Measurements from ENCODE around the gene SREBF1.

Gene SREBF1

GRCh38 chr17:17870247-17870646 is 33.5 kb upstream of the SREBF1 start:
- WGBS, 2 donors (ENCODE audit: extremely low coverage in 2 of 2, insufficient read length in 2 of 2, insufficient replicate concordance in 1 of 2), result no CpG with 5 or more reads among the region's 6 CpGs
- H2AK5ac ChIP-seq (ENCODE audit: low read depth, low read length), result no peak overlapping the region
- no peak overlapping the region for H3K18ac ChIP-seq (ENCODE audit: low read length)
- no peak overlapping the region for H4K8ac ChIP-seq (ENCODE audit: low read depth, low read length)
- H3K4ac ChIP-seq (ENCODE audit: low read length), result no peak overlapping the region
- no peak overlapping the region for H4K91ac ChIP-seq (ENCODE audit: low read depth, low read length, poor library complexity)
- no peak for DNase-seq (ENCODE audit: low spot score)
- H2BK5ac ChIP-seq (ENCODE audit: low read length), result no peak overlapping the region
- no peak overlapping the region for H3K4me2 ChIP-seq (ENCODE audit: insufficient read depth, low read length, poor library complexity, severe bottlenecking)
- no peak overlapping the region for H3K4me3 ChIP-seq (ENCODE audit: low read length in 2 of 2)
- H2AFZ ChIP-seq (ENCODE audit: low read length), result no peak overlapping the region
- H3K79me1 ChIP-seq (ENCODE audit: low read depth, low read length), result no peaks in the 10 kb centered on the region
- H2BK15ac ChIP-seq (ENCODE audit: low read length), result no peak overlapping the region
- H3K4me1 ChIP-seq (ENCODE audit: control insufficient read depth in 2 of 2, insufficient read depth in 1 of 2, low read depth in 1 of 2, low read length in 2 of 2), result peaks cover 12 to 22% of the 10 kb centered on the region in 2 donors
- H3K36me3 ChIP-seq (replicated peaks in 1 of 2; ENCODE audit: control insufficient read depth in 2 of 2, insufficient read depth in 2 of 2, low read length in 2 of 2), result no peaks in the 10 kb centered on the region
- no peak overlapping the region for H2BK12ac ChIP-seq (ENCODE audit: low read length)
- H3K23ac ChIP-seq (ENCODE audit: low read depth, low read length, poor library complexity), result no peak overlapping the region
- no peaks in the 10 kb centered on the region for H3K9me3 ChIP-seq (replicated peaks in 1 of 2; ENCODE audit: control insufficient read depth in 2 of 2, insufficient read depth in 1 of 2, low read depth in 1 of 2, low read length in 2 of 2)
- no peak overlapping the region for H2BK120ac ChIP-seq (ENCODE audit: low read depth, low read length)
- H3K27ac ChIP-seq (replicated peaks; ENCODE audit: low read length), result no peak overlapping the region
- H3K14ac ChIP-seq (ENCODE audit: low read length), result no peak overlapping the region
- H3K9ac ChIP-seq (ENCODE audit: low read depth, low read length, poor library complexity), result no peak overlapping the region
- no peaks in the 10 kb centered on the region for H3K27me3 ChIP-seq (ENCODE audit: control insufficient read depth in 3 of 3, insufficient read depth in 3 of 3, low read depth in 1 of 3, low read length in 3 of 3)

GRCh38 chr17:17868641-17869522 is 32.1 kb upstream of the SREBF1 start:
- Histone ChIP-seq H3K4me3 (ENCODE audit: low read length in 2 of 2) (peak overlapping the region in 1 of 2 donors; percentile 29), H3K14ac (ENCODE audit: low read length) (no peak overlapping the region), H2AK5ac (ENCODE audit: low read depth, low read length) (peak overlapping the region; percentile 23), H3K18ac (ENCODE audit: low read length) (peak overlapping the region; percentile 50), H3K4ac (ENCODE audit: low read length) (no peak overlapping the region), H2BK5ac (ENCODE audit: low read length) (no peak overlapping the region), H2BK15ac (ENCODE audit: low read length) (no peak overlapping the region), H3K9me3 (replicated peaks in 1 of 2; ENCODE audit: control insufficient read depth in 2 of 2, insufficient read depth in 1 of 2, low read depth in 1 of 2, low read length in 2 of 2) (no peaks in the 10 kb centered on the region), H3K23ac (ENCODE audit: low read depth, low read length, poor library complexity) (no peak overlapping the region), H4K91ac (ENCODE audit: low read depth, low read length, poor library complexity) (no peak overlapping the region), H3K27ac (replicated peaks; ENCODE audit: low read length) (no peak overlapping the region), H3K4me2 (ENCODE audit: insufficient read depth, low read length, poor library complexity, severe bottlenecking) (no peak overlapping the region), H3K27me3 (ENCODE audit: control insufficient read depth in 3 of 3, insufficient read depth in 3 of 3, low read depth in 1 of 3, low read length in 3 of 3) (no peaks in the 10 kb centered on the region), H3K4me1 (ENCODE audit: control insufficient read depth in 2 of 2, insufficient read depth in 1 of 2, low read depth in 1 of 2, low read length in 2 of 2) (peaks cover 12 to 22% of the 10 kb centered on the region in 2 donors), H3K9ac (ENCODE audit: low read depth, low read length, poor library complexity) (no peak overlapping the region), H2AFZ (ENCODE audit: low read length) (peak overlapping the region; percentile 76), H4K8ac (ENCODE audit: low read depth, low read length) (no peak overlapping the region), H2BK120ac (ENCODE audit: low read depth, low read length) (no peak overlapping the region), H3K36me3 (replicated peaks in 1 of 2; ENCODE audit: control insufficient read depth in 2 of 2, insufficient read depth in 2 of 2, low read length in 2 of 2) (no peaks in the 10 kb centered on the region), H3K79me1 (ENCODE audit: low read depth, low read length) (no peaks in the 10 kb centered on the region), H2BK12ac (ENCODE audit: low read length) (no peak overlapping the region)
- DNase-seq (ENCODE audit: low spot score), result no peak
- no CpG with 5 or more reads among the region's 18 CpGs for WGBS, 2 donors (ENCODE audit: extremely low coverage in 2 of 2, insufficient read length in 2 of 2, insufficient replicate concordance in 1 of 2)

- Histone ChIP-seq H3K23ac (ENCODE audit: low read depth, low read length, poor library complexity) (no peak overlapping the region), H2AK5ac (ENCODE audit: low read depth, low read length) (peak overlapping the region; percentile 67), H3K9ac (ENCODE audit: low read depth, low read length, poor library complexity) (no peak overlapping the region), H3K9me3 (replicated peaks in 1 of 2; ENCODE audit: control insufficient read depth in 2 of 2, insufficient read depth in 1 of 2, low read depth in 1 of 2, low read length in 2 of 2) (no peaks in the 10 kb centered on the region), H3K4ac (ENCODE audit: low read length) (no peak overlapping the region), H2AFZ (ENCODE audit: low read length) (no peak overlapping the region), H3K4me1 (ENCODE audit: control insufficient read depth in 2 of 2, insufficient read depth in 1 of 2, low read depth in 1 of 2, low read length in 2 of 2) (peaks cover 12 to 22% of the 10 kb centered on the region in 2 donors), H3K4me2 (ENCODE audit: insufficient read depth, low read length, poor library complexity, severe bottlenecking) (no peak overlapping the region), H3K27ac (replicated peaks; ENCODE audit: low read length) (no peak overlapping the region), H2BK15ac (ENCODE audit: low read length) (no peak overlapping the region), H3K4me3 (ENCODE audit: low read length in 2 of 2) (no peak overlapping the region), H2BK5ac (ENCODE audit: low read length) (no peak overlapping the region), H4K8ac (ENCODE audit: low read depth, low read length) (no peak overlapping the region), H3K18ac (ENCODE audit: low read length) (no peak overlapping the region), H3K27me3 (ENCODE audit: control insufficient read depth in 3 of 3, insufficient read depth in 3 of 3, low read depth in 1 of 3, low read length in 3 of 3) (no peaks in the 10 kb centered on the region), H3K79me1 (ENCODE audit: low read depth, low read length) (no peaks in the 10 kb centered on the region), H3K14ac (ENCODE audit: low read length) (no peak overlapping the region), H2BK12ac (ENCODE audit: low read length) (peak overlapping the region; percentile 8), H2BK120ac (ENCODE audit: low read depth, low read length) (no peak overlapping the region), H4K91ac (ENCODE audit: low read depth, low read length, poor library complexity) (peak overlapping the region; percentile 7), H3K36me3 (replicated peaks in 1 of 2; ENCODE audit: control insufficient read depth in 2 of 2, insufficient read depth in 2 of 2, low read length in 2 of 2) (no peaks in the 10 kb centered on the region)
- no CpG with 5 or more reads among the region's 4 CpGs for WGBS, 2 donors (ENCODE audit: extremely low coverage in 2 of 2, insufficient read length in 2 of 2, insufficient replicate concordance in 1 of 2)
- DNase-seq (ENCODE audit: low spot score), result no peak
These were observed 30.1 kb upstream of the SREBF1 start for GRCh38 chr17:17866897-17867296.

- Histone ChIP-seq H2AK5ac (ENCODE audit: low read depth, low read length) (no peak overlapping the region), H3K27me3 (ENCODE audit: control insufficient read depth in 3 of 3, insufficient read depth in 3 of 3, low read depth in 1 of 3, low read length in 3 of 3) (no peaks in the 10 kb centered on the region), H2BK15ac (ENCODE audit: low read length) (peak overlapping the region; percentile 19), H3K23ac (ENCODE audit: low read depth, low read length, poor library complexity) (no peak overlapping the region), H2AFZ (ENCODE audit: low read length) (no peak overlapping the region), H3K4me1 (ENCODE audit: control insufficient read depth in 2 of 2, insufficient read depth in 1 of 2, low read depth in 1 of 2, low read length in 2 of 2) (peaks cover 12 to 22% of the 10 kb centered on the region in 2 donors), H3K9me3 (replicated peaks in 1 of 2; ENCODE audit: control insufficient read depth in 2 of 2, insufficient read depth in 1 of 2, low read depth in 1 of 2, low read length in 2 of 2) (no peaks in the 10 kb centered on the region), H3K4me3 (ENCODE audit: low read length in 2 of 2) (no peak overlapping the region), H2BK5ac (ENCODE audit: low read length) (no peak overlapping the region), H3K27ac (replicated peaks; ENCODE audit: low read length) (no peak overlapping the region), H2BK12ac (ENCODE audit: low read length) (no peak overlapping the region), H4K8ac (ENCODE audit: low read depth, low read length) (no peak overlapping the region), H2BK120ac (ENCODE audit: low read depth, low read length) (no peak overlapping the region), H4K91ac (ENCODE audit: low read depth, low read length, poor library complexity) (no peak overlapping the region), H3K18ac (ENCODE audit: low read length) (peak overlapping the region; percentile 31), H3K4me2 (ENCODE audit: insufficient read depth, low read length, poor library complexity, severe bottlenecking) (no peak overlapping the region), H3K36me3 (replicated peaks in 1 of 2; ENCODE audit: control insufficient read depth in 2 of 2, insufficient read depth in 2 of 2, low read length in 2 of 2) (no peaks in the 10 kb centered on the region), H3K9ac (ENCODE audit: low read depth, low read length, poor library complexity) (no peak overlapping the region), H3K4ac (ENCODE audit: low read length) (no peak overlapping the region), H3K79me1 (ENCODE audit: low read depth, low read length) (no peaks in the 10 kb centered on the region), H3K14ac (ENCODE audit: low read length) (no peak overlapping the region)
- no CpG with 5 or more reads among the region's 3 CpGs for WGBS, 2 donors (ENCODE audit: extremely low coverage in 2 of 2, insufficient read length in 2 of 2, insufficient replicate concordance in 1 of 2)
- no peak for DNase-seq (ENCODE audit: low spot score)
These were observed 29.6 kb upstream of the SREBF1 start for GRCh38 chr17:17866425-17866824.
